Panc1 (cell line): ENCODE results near the gene ZHX3. TPM values are rescaled to one million over a fixed set of nuclear protein-coding genes. Genes with fewer than 3 reads are reported as not detected.

ENCODE experiments used
- ATAC-seq: fragments of 200-7000 bp; cut with Tn5 transposase; 2 replicates; pipeline ENCODE4 v1.9.1; 2020; ENCODE audit warnings: mild to moderate bottlenecking, moderate library complexity
- BruUV-seq: library from RNA; stranded (reverse); fragments of 400-500 nt; replicated peaks from 2 replicates; lab custom pipeline; 2021; lab: Mats Ljungman, UMichigan
- CTCF ChIA-PET: fragments of 300-600 bp; sonication (Branson Sonifier 250); formaldehyde crosslinking; loops from one replicate; lab custom pipeline; 2022; ENCODE audit warnings: antibody characterized with exemption; lab: Charles Lee
- POLR2A ChIA-PET: fragments of 300-600 bp; sonication (Branson Sonifier 250); formaldehyde crosslinking; loops from one replicate; lab custom pipeline; 2022; ENCODE audit warnings: antibody characterized with exemption; lab: Charles Lee
- DNase-seq: peaks from one replicate; pipeline ENCODE4 v3.0.0-alpha.2; 2010; ENCODE audit warnings: low read depth, low spot score
- H3K27ac ChIP-seq: 2 replicates; pipeline ENCODE4 v1.5.1; 2011; ENCODE audit warnings: mild to moderate bottlenecking, low read length, inconsistent platforms
- H3K27me3 ChIP-seq: fragments of 200-500 bp; sonication (Bioruptor generic); 2 replicates; pipeline ENCODE4 v1.6.0; 2014; ENCODE audit warnings: low read length, inconsistent platforms; ENCODE audit not compliant: control insufficient read depth, insufficient read depth
- H3K36me3 ChIP-seq: fragments of 200-500 bp; sonication (Bioruptor generic); 2 replicates; pipeline ENCODE4 v1.5.1; 2014; ENCODE audit warnings: inconsistent platforms, mild to moderate bottlenecking, low read length, moderate library complexity; ENCODE audit not compliant: control insufficient read depth, insufficient read depth
- H3K4me1 ChIP-seq: 2 replicates; pipeline ENCODE4 v1.5.1; 2011; ENCODE audit warnings: inconsistent platforms, mild to moderate bottlenecking, low read length, moderate library complexity; ENCODE audit not compliant: control insufficient read depth, insufficient read depth
- H3K4me3 ChIP-seq, 2 experiments: 2 replicates each; pipeline ENCODE4 v1.5.1; 2011 to 2012; ENCODE audit warnings: low read depth in 2 of 2, low read length in 2 of 2, mild to moderate bottlenecking in 2 of 2, inconsistent platforms in 1 of 2, moderate library complexity in 1 of 2
- H3K9me3 ChIP-seq: fragments of 200-500 bp; sonication (Bioruptor generic); 2 replicates; pipeline ENCODE4 v1.5.1; 2014; ENCODE audit warnings: low read depth, mild to moderate bottlenecking, inconsistent platforms, low read length, moderate library complexity; ENCODE audit not compliant: control insufficient read depth, insufficient read depth
- CTCF ChIP-seq: fragments of 450-650 bp; IDR thresholded peaks from 2 replicates; pipeline ENCODE4 v1.5.1; 2017; ENCODE audit warnings: mild to moderate bottlenecking
- POLR2AphosphoS5 ChIP-seq: IDR thresholded peaks from 2 replicates; pipeline ENCODE4 v1.6.1; 2012; ENCODE audit warnings: mild to moderate bottlenecking, low read depth, low read length, moderate library complexity
- REST ChIP-seq, 2 experiments: IDR thresholded peaks; 2 replicates each; pipeline ENCODE4 v1.6.1; 2011 to 2012; ENCODE audit warnings: low read depth in 2 of 2, control low read depth in 1 of 2, low read length in 1 of 2, mild to moderate bottlenecking in 1 of 2, moderate library complexity in 1 of 2; ENCODE audit not compliant: insufficient read depth in 1 of 2
- SIN3A ChIP-seq: IDR thresholded peaks from 2 replicates; pipeline ENCODE4 v1.6.1; 2012; ENCODE audit warnings: low read depth, mild to moderate bottlenecking, low read length, moderate library complexity, borderline replicate concordance; ENCODE audit not compliant: insufficient read depth
- TCF7L2 ChIP-seq: IDR thresholded peaks from 2 replicates; pipeline ENCODE4 v1.6.1; 2011; ENCODE audit warnings: mild to moderate bottlenecking, low read depth, low read length, inconsistent platforms
- in situ Hi-C: cut with HindIII; loops from 2 replicates; pipeline ENCODE4 v1.10.0; 2016; ENCODE audit warnings: low sequenced_read_pairs, low pct_unique_long_range_greater_than_20kb
- intact Hi-C: fragments of 100-400 bp; cut with micrococcal nuclease; formaldehyde crosslinking; loops from one replicate; pipeline ENCODE4 v1.10.0; 2022; ENCODE audit not compliant: unreplicated experiment
- total RNA-seq: library from RNA; stranded (reverse); gene quantifications from one replicate; pipeline ENCODE4 v1.2.1, GENCODE V29; 2021; ENCODE audit not compliant: unreplicated experiment

ZHX3 gene
- total RNA-seq, 1 experiment from 2014 or later = 19.8 TPM

DNA sequence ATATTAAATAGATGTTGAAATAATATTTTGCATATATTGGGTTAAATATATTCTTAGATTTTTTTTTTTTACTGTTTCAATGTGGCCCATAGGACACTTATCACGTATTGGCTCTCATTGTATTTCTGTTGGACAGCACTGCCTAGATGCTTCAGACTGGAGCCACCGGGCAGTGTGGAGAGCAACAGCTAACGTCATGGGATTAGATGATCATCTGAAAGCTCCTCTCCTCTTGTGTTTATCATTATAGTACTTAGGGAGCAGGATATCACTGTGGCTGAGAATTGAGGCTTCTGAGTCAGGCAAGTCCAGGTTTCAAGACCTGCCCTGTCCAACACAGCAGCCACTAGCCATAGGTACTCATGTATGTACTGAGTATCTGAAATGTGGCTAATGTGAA, 87.4 kb downstream of the ZHX3 start:
- in situ Hi-C loops (no loop called here), intact Hi-C loops (loop anchor here (5.0 kb wide), 1 partner anchor 58 kb away; no protein-coding TSS in a partner anchor)
- H3K27ac ChIP-seq = no peak overlapping the region
- no peaks in the 10 kb centered on the region for H3K36me3 ChIP-seq
- no TSS peak for BruUV-seq
- ATAC-seq = no peak
- DNase-seq = no peak
- H3K9me3 ChIP-seq = no peaks in the 10 kb centered on the region
- ChIA-PET POLR2A (no interaction called here), CTCF (no interaction called here)
- TF ChIP-seq CTCF (no peak), TCF7L2 (no peak), REST (IDR thresholded peaks at IDR 0.05; ENCODE audit: insufficient read depth in 1 of 2, low read depth in 2 of 2, low read length in 1 of 2) (no peak), SIN3A (no peak), POLR2AphosphoS5 (no peak)
- no peaks in the 10 kb centered on the region for H3K4me1 ChIP-seq
- H3K4me3 ChIP-seq = no peak overlapping the region
- no peaks in the 10 kb centered on the region for H3K27me3 ChIP-seq

DNA sequence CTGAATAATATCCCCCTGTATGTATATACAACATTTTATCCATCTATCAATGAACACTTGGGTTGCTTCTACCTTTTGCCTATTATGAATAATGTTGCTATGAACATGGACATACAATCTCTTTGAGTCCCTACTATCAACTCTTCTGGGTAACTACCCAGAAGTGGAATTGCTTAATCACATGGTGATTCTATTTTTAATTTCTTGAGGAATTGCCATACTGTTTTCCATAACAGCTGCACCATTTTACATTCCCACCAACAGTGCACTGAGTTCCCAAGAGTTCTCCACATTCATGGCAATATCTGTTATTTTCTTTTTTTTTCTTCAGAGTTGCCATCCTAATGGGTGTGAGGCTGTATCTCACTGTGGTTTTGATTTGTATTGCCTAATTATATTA, 88.3 kb downstream of the ZHX3 start:
- no peaks in the 10 kb centered on the region for H3K4me1 ChIP-seq
- in situ Hi-C loops = no loop called here
- no TSS peak for BruUV-seq
- TF ChIP-seq SIN3A = no peak
- no peak for TF ChIP-seq REST (IDR thresholded peaks at IDR 0.05; ENCODE audit: insufficient read depth in 1 of 2, low read depth in 2 of 2, low read length in 1 of 2)
- no peak for TF ChIP-seq POLR2AphosphoS5
- no peak for TF ChIP-seq CTCF
- TF ChIP-seq TCF7L2 = no peak
- no peaks in the 10 kb centered on the region for H3K9me3 ChIP-seq
- H3K36me3 ChIP-seq = no peaks in the 10 kb centered on the region
- ATAC-seq = no peak
- H3K27ac ChIP-seq = no peak overlapping the region
- DNase-seq = no peak
- H3K4me3 ChIP-seq = no peak overlapping the region
- intact Hi-C loops = no loop called here
- ChIA-PET POLR2A (no interaction called here), CTCF (no interaction called here)
- H3K27me3 ChIP-seq = no peaks in the 10 kb centered on the region
